Dermis blood vessel endothelial cell (primary cell): Measurements from ENCODE around the gene FOXN3. TPM values are rescaled to one million over a fixed set of nuclear protein-coding genes. Genes with fewer than 3 reads are reported as not detected.
"Not testable (repeated sequence)": the region's sequence is repeated elsewhere in the genome, so short reads cannot be mapped to it uniquely, and the experiment has no call there.

Experiments
- DNase-seq: peaks from one replicate; pipeline ENCODE4 v3.0.0; 2010
- total RNA-seq: library from RNA; depleted of rRNA; stranded (reverse); fragments of >200 nt; gene quantifications from 2 replicates; pipeline ENCODE4 v1.2.3, GENCODE V29; 2014

FOXN3 gene
- total RNA-seq, 1 donor from 2014 or later = 25.9 TPM

GRCh38 chr14:89162586-89162985 lies 254.4 kb downstream of the FOXN3 start:
- DNase-seq = no peak

GRCh38 chr14:89160437-89160836 lies 256.6 kb downstream of the FOXN3 start:
- DNase-seq = no peak

- DNase-seq = no peak
Observed at GRCh38 chr14:89158701-89159100, 258.3 kb downstream of the FOXN3 start.

GRCh38 chr14:89158104-89158503 lies 258.9 kb downstream of the FOXN3 start:
- not testable (repeated sequence) for DNase-seq

GRCh38 chr14:89155491-89155890 lies 261.5 kb downstream of the FOXN3 start:
- no peak for DNase-seq

GRCh38 chr14:89151693-89152092 lies 265.3 kb downstream of the FOXN3 start:
- not testable (repeated sequence) for DNase-seq

GRCh38 chr14:89146274-89146673 lies 270.8 kb downstream of the FOXN3 start:
- no peak for DNase-seq

- no peak for DNase-seq
Observed at GRCh38 chr14:89144642-89145041, 272.4 kb downstream of the FOXN3 start.

GRCh38 chr14:89144066-89144465 lies 273.0 kb downstream of the FOXN3 start:
- DNase-seq = no peak

GRCh38 chr14:89143595-89143994 lies 273.4 kb downstream of the FOXN3 start:
- no peak for DNase-seq

- DNase-seq = no peak
Observed at GRCh38 chr14:89142366-89142765, 274.7 kb downstream of the FOXN3 start.

GRCh38 chr14:89141862-89142261 lies 275.2 kb downstream of the FOXN3 start:
- DNase-seq = no peak

GRCh38 chr14:89140326-89140725 lies 276.7 kb downstream of the FOXN3 start:
- DNase-seq = no peak

GRCh38 chr14:89139404-89140247 lies 277.4 kb downstream of the FOXN3 start:
- DNase-seq = no peak

- no peak for DNase-seq
Observed at GRCh38 chr14:89138846-89139245, 278.2 kb downstream of the FOXN3 start.

- DNase-seq = peak; percentile 79
Observed at GRCh38 chr14:89137526-89138163, 279.4 kb downstream of the FOXN3 start.

- DNase-seq = no peak
Observed at GRCh38 chr14:89136587-89136986, 280.4 kb downstream of the FOXN3 start.

GRCh38 chr14:89134640-89135039 lies 282.4 kb downstream of the FOXN3 start:
- no peak for DNase-seq

- DNase-seq = no peak
Observed at GRCh38 chr14:89131004-89131750, 285.9 kb downstream of the FOXN3 start.

GRCh38 chr14:89129570-89129969 lies 287.5 kb downstream of the FOXN3 start:
- DNase-seq = no peak

GRCh38 chr14:89128311-89129026 lies 288.6 kb downstream of the FOXN3 start:
- DNase-seq = no peak

- DNase-seq = no peak
Observed at GRCh38 chr14:89126461-89126860, 290.6 kb downstream of the FOXN3 start.

GRCh38 chr14:89125216-89125615 lies 291.8 kb downstream of the FOXN3 start:
- DNase-seq = no peak
